ENCODE measurements around the gene KIF3A. TPM values are rescaled to one million over a fixed set of nuclear protein-coding genes. Genes with fewer than 3 reads are reported as not detected.

The KIF3A gene
- total RNA-seq, 1 donor from 2014 or later: 25.4 TPM

- H4K20me1 ChIP-seq (ENCODE audit: insufficient read depth, low read length): no peaks in the 10 kb centered on the region
- H3K9ac ChIP-seq (ENCODE audit: low read length): no peak overlapping the region
- peaks cover 10% of the 10 kb centered on the region for H3K27me3 ChIP-seq (ENCODE audit: insufficient read depth, low read length)
- no peak overlapping the region for H3K27ac Mint-ChIP-seq (ENCODE audit: unreplicated experiment)
- peaks cover 3% of the 10 kb centered on the region for H3K9me3 Mint-ChIP-seq (ENCODE audit: unreplicated experiment)
- H3K79me2 ChIP-seq (ENCODE audit: insufficient read depth, low read length): no peaks in the 10 kb centered on the region
- H3K27me3 Mint-ChIP-seq (ENCODE audit: low read depth, unreplicated experiment): peaks cover 12% of the 10 kb centered on the region
- no peak overlapping the region for H3K4me3 ChIP-seq (ENCODE audit: insufficient read depth, low read depth, low read length)
- no peak for FAIRE-seq
- H3K27ac ChIP-seq (ENCODE audit: low read depth, low read length): no peak overlapping the region
- H2AFZ ChIP-seq (ENCODE audit: low read depth, low read length): no peak overlapping the region
- no peaks in the 10 kb centered on the region for H3K9me3 ChIP-seq (ENCODE audit: insufficient read depth, low read depth, low read length)
- H3K36me3 ChIP-seq (ENCODE audit: insufficient read depth, low read length): peaks cover 3% of the 10 kb centered on the region
- no peak for DNase-seq (ENCODE audit: low read depth)
- H3K4me3 Mint-ChIP-seq (ENCODE audit: unreplicated experiment): no peak overlapping the region
- no peak overlapping the region for H3K4me2 ChIP-seq (ENCODE audit: low read length)
- H3K4me1 ChIP-seq (ENCODE audit: insufficient read depth, low read length): no peaks in the 10 kb centered on the region
- TF ChIP-seq EZH2 (IDR thresholded peaks at IDR 0.05; ENCODE audit: insufficient read depth, low read length) (no peak), CTCF (IDR thresholded peaks at IDR 0.05; ENCODE audit: insufficient read depth, low read depth, low read length) (no peak)
- peaks cover 11% of the 10 kb centered on the region for H3K4me1 Mint-ChIP-seq (ENCODE audit: low read depth, unreplicated experiment)
- peaks cover 20% of the 10 kb centered on the region for H3K36me3 Mint-ChIP-seq (ENCODE audit: low read depth, unreplicated experiment)
Observed at GRCh38 chr5:132752581-132753125, 15.3 kb upstream of the KIF3A start.

- peaks cover 15% of the 10 kb centered on the region for H3K27me3 ChIP-seq (ENCODE audit: insufficient read depth, low read length)
- Mint-ChIP-seq H3K9me3 (ENCODE audit: unreplicated experiment) (peaks cover 3% of the 10 kb centered on the region), H3K4me3 (ENCODE audit: unreplicated experiment) (no peak overlapping the region), H3K4me1 (ENCODE audit: low read depth, unreplicated experiment) (peaks cover 11% of the 10 kb centered on the region), H3K27me3 (ENCODE audit: low read depth, unreplicated experiment) (peaks cover 12% of the 10 kb centered on the region), H3K27ac (ENCODE audit: unreplicated experiment) (no peak overlapping the region), H3K36me3 (ENCODE audit: low read depth, unreplicated experiment) (peaks cover 14% of the 10 kb centered on the region)
- H2AFZ ChIP-seq (ENCODE audit: low read depth, low read length): no peak overlapping the region
- TF ChIP-seq EZH2 (IDR thresholded peaks at IDR 0.05; ENCODE audit: insufficient read depth, low read length): no peak
- no peak for TF ChIP-seq CTCF (IDR thresholded peaks at IDR 0.05; ENCODE audit: insufficient read depth, low read depth, low read length)
- DNase-seq (ENCODE audit: low read depth) (no peak), FAIRE-seq (no peak)
- H3K36me3 ChIP-seq (ENCODE audit: insufficient read depth, low read length): no peaks in the 10 kb centered on the region
- no peaks in the 10 kb centered on the region for H4K20me1 ChIP-seq (ENCODE audit: insufficient read depth, low read length)
- H3K4me1 ChIP-seq (ENCODE audit: insufficient read depth, low read length): no peaks in the 10 kb centered on the region
- no peak overlapping the region for H3K4me2 ChIP-seq (ENCODE audit: low read length)
- no peak overlapping the region for H3K4me3 ChIP-seq (ENCODE audit: insufficient read depth, low read depth, low read length)
- H3K79me2 ChIP-seq (ENCODE audit: insufficient read depth, low read length): no peaks in the 10 kb centered on the region
- H3K27ac ChIP-seq (ENCODE audit: low read depth, low read length): no peak overlapping the region
- no peak overlapping the region for H3K9ac ChIP-seq (ENCODE audit: low read length)
- H3K9me3 ChIP-seq (ENCODE audit: insufficient read depth, low read depth, low read length): no peaks in the 10 kb centered on the region
Observed at GRCh38 chr5:132751971-132752580, 14.7 kb upstream of the KIF3A start.

GRCh38 chr5:132751444-132751843 lies 14.1 kb upstream of the KIF3A start:
- no peak overlapping the region for H3K27ac ChIP-seq (ENCODE audit: low read depth, low read length)
- peaks cover 11% of the 10 kb centered on the region for H3K4me1 Mint-ChIP-seq (ENCODE audit: low read depth, unreplicated experiment)
- H3K9me3 ChIP-seq (ENCODE audit: insufficient read depth, low read depth, low read length): no peaks in the 10 kb centered on the region
- H2AFZ ChIP-seq (ENCODE audit: low read depth, low read length): no peak overlapping the region
- TF ChIP-seq EZH2 (IDR thresholded peaks at IDR 0.05; ENCODE audit: insufficient read depth, low read length) (no peak), CTCF (IDR thresholded peaks at IDR 0.05; ENCODE audit: insufficient read depth, low read depth, low read length) (no peak)
- no peak overlapping the region for H3K4me3 ChIP-seq (ENCODE audit: insufficient read depth, low read depth, low read length)
- no peak overlapping the region for H3K27ac Mint-ChIP-seq (ENCODE audit: unreplicated experiment)
- peaks cover 3% of the 10 kb centered on the region for H3K9me3 Mint-ChIP-seq (ENCODE audit: unreplicated experiment)
- H3K36me3 Mint-ChIP-seq (ENCODE audit: low read depth, unreplicated experiment): peaks cover 15% of the 10 kb centered on the region
- peaks cover 3% of the 10 kb centered on the region for H3K4me1 ChIP-seq (ENCODE audit: insufficient read depth, low read length)
- H3K79me2 ChIP-seq (ENCODE audit: insufficient read depth, low read length): no peaks in the 10 kb centered on the region
- peaks cover 15% of the 10 kb centered on the region for H3K27me3 Mint-ChIP-seq (ENCODE audit: low read depth, unreplicated experiment)
- H3K27me3 ChIP-seq (ENCODE audit: insufficient read depth, low read length): peaks cover 21% of the 10 kb centered on the region
- no peak overlapping the region for H3K4me2 ChIP-seq (ENCODE audit: low read length)
- DNase-seq (ENCODE audit: low read depth) (no peak), FAIRE-seq (no peak)
- no peak overlapping the region for H3K4me3 Mint-ChIP-seq (ENCODE audit: unreplicated experiment)
- H3K9ac ChIP-seq (ENCODE audit: low read length): no peak overlapping the region
- H4K20me1 ChIP-seq (ENCODE audit: insufficient read depth, low read length): no peaks in the 10 kb centered on the region
- no peaks in the 10 kb centered on the region for H3K36me3 ChIP-seq (ENCODE audit: insufficient read depth, low read length)

Measured in astrocyte (in vitro differentiated cells and primary cell).